HG02588 (cell line): ENCODE measurements around the gene APBA2.

Source experiments
- ATAC-seq: cut with Tn5 transposase; IDR thresholded peaks from one replicate; pipeline ENCODE4 v1.9.1; 2021; ENCODE audit warnings: mild to moderate bottlenecking, moderate library complexity; ENCODE audit not compliant: unreplicated experiment

Gene APBA2

DNA sequence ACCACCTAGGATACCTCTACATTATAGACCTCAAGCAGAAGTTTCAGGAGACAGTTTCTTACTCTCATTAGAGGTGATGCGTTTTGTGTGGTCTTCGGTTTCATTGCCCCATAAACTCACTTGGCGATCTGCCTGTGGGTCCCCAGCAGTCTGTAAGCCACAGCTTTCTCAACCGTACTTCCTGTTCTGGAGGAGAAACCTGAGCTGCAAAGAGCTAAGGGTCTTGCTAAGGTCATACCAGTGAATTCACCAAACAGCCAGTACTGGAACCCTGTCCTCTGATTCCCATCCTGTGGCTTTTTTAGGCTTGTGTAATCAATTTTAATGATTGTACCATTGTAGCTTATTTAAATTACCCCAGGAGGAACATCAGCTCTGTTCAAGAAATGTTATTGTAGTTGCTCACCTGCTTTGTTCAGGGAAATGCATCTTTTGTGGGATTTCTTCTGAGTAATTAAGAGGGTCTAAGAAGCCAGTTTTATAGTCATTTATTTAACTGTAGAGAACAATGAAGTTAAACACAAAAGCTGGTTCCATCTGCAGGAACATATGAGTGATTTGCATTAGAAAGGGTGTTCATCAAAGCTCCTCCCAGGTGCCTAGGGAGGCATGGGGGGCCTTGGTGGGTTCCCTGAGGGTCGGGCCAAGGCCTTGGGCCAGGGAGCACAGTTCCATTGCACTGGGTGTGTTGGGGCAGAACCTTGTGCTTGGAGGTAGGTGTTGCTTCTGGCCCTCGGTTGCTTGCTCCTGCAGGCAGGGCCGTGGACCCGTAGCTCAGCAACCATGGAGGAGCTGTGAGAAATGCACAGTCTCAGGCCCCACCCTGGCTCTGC, 69.6 kb downstream of the APBA2 start:
- ATAC-seq: no peak

DNA sequence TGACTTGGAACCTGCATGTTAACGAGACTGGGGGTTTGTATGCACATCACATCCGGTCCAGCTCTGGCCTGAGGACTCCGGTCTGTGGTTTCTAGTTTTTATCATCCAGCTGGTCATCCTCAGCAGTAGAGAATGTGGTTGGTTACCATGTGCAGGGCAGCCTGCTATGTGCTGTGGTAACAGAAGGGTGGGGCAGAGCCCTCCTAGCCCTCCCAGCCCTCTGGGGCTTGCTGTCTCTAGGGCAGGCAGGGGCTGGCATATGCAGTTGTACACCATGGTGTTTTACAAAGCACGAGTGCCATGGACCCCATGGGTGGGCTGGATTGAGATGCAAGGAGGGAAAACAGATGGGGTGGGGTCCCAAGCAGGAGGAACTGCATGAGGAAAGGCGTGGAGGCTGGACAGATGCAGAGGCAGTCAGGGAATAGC, 70.2 kb downstream of the APBA2 start:
- no peak for ATAC-seq

DNA sequence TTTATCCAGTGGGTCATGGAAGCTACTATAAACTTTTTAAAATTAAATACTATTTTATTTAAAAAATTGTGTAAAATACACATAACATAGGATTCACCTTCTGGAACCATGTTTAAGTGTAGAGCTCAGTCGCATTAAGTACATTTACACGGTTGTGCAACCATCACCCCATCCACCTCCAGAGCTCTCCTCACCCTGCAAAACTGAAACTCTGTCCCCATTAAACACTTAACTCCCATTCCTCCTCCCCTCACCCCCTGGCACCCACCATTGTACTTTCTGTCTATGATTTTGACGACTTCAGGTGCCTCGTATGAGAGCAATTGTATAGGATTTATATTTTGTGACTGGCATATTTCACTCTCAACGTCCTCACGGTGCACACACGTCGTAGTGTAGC, 70.7 kb downstream of the APBA2 start:
- no peak for ATAC-seq

DNA sequence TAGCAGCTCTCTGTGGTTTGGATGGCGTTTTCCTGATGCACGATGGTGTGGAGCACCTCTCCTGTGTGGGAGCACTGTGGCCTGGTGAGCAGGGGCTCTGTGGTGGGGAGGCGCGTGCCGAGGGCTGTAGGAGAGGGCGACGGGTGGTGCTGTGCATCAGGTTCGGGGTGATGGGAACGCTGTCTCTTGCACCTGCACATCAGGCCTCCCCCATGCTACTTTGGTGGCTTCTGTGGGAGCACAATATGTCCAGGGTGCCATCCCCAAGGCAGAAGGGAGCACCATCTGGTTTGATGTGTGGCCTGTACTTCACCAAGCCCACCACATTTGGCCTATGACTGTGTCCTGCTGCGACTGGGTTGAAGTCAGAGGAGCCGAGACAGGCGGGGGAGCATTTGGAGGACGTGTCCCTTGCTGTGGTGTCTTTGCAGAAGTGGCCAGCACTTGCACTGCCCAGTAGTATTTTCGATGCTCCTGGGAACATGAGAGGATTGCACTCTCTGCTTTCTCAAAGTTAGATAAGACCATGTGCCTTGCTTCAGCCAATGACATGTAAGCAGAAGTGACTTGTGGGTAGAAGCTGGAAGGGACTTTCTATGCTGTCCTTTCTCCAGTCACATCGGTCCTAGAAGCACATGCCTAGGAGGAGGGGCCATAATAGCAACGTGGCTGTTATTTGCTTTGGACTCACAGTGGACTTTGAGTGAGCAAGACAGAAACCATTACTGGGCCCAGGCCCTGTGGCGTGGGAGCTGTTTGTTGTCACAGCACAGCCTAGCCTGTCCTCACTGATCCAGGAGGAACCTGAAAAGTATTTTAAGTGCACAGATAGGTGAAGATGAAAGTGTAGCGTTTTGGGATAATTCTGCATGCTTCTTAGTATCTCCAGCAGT, 72.1 kb downstream of the APBA2 start:
- no peak for ATAC-seq

DNA sequence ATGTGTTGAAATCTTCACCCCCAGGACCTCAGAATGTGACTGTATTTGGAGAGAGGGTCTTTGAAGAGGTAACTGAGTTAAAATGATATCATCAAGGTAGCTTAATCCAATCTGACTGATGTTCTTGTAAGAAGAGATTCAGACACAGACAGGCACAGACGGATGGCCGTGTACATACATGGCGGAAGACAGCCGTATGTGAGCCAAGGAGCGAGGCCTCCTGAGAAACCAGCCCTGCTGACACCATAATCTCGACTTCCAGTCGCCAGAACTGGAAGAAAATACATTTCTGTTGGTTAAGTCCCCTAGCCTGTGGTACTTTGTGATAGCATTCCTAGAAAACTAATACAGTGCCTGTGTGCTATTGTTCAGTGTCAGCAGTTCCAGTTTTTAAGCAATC, 73.6 kb downstream of the APBA2 start:
- ATAC-seq: no peak

DNA sequence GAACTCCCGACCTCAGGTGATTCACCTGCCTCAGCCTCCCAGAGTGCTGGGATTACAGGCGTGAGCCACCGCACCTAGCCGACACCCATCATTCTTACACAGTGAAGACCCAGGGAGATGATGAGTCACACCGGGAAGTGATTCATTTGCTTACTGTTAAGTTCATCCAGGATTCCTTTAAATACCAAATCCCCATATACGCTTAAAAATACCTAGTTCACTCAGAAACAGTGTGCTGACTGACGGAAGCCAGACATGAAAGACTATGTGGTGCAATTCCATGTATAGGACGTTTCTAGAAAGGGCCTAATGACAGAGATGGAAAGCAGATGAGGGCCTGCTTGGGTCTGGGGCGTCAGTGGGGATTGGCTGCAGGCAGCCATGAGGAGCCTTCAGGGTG, 75.2 kb downstream of the APBA2 start:
- ATAC-seq: no peak

DNA sequence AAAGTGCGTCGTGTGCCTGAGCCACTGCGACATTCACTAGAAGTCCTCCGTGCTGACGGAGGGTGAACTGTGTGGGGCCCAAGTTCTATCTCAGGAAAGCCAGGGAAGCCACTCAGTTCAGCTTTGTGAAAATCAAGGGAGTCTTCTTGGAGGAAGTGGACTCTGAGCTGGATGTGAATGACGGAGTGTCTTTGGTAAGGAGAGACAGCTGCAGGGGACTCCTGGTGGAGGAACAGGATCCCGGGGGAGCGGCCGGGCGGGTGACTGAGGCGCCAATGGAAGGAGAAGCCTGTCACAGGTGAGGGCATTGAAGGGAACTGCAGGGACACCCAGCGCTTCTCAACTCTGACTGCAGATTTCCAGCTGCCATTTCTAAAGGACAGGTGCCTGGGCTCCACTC, 75.6 kb downstream of the APBA2 start:
- ATAC-seq: no peak

DNA sequence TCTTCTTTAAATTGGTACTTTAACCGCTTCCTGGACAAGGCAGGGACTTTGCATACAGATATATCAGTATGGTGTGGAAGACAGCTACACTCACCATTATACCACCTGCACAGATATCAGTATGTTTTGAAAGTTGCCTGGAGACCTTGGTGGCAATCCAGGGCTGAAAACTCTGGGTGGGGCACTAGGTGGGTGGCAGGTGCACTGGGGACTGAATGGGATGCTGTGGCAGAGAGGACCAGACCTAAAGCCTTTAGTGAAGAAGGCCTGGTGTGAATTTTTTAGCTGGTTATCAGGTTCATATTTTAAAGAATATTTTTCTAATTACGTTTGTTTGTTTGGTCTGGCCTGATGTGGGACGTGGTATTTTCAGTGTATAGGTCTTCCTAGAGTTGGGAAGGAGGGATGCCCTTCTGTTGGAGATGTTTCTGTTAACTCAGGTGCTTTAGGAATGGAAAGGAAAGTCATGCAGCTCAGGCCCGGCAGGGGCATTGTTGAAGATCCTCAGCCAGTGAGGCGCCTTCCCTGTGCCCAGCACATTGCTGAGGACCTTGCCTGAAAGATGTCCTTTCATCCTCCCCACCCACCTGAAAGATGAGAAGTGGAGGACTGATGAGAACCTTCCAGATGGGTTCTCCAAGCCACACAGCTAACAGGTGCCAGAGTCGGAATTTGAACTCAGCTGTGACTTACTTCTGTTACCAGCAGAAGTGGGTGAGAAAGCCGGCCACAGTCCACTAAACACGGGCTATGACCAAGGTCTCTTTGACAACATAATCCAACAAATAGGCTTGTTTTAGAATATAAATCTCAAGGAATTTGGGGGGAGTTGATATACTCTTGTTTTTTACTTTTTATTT, 77.3 kb downstream of the APBA2 start:
- ATAC-seq: no peak

DNA sequence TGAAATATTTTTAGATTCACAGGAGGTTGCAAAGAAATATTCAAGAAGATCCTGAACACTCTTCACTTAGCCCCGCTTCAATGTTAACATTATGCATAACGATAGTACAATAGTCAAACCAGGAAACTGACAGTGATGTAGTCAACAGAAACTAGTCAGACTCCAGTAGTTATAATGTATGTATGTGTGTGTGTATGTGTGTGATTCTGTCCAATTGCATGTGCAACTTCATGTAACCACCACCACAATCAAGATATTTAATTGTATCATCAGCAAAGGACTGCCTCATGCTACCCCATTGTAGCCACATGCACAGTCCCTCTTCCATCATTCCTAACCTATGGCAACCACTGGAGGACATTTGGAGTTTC, 77.9 kb downstream of the APBA2 start:
- ATAC-seq: no peak

DNA sequence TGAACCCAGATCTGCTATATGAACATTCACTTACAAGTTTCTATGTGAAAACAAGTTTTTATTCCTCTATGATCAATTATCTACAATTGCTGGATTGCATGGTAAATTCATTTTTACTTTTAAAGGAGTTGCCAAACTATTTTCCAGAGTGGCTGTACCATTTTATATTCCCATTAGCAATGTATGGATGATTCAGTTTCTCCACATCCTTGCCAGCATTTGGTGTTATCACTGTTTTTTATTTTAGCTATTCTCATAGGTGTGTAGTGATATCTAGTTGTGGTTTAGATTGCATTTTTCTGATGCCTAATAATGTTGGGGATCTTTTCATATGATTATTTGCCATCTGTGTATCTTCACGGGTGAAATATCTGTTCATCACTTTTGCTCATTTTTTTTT, 78.3 kb downstream of the APBA2 start:
- ATAC-seq: no peak

DNA sequence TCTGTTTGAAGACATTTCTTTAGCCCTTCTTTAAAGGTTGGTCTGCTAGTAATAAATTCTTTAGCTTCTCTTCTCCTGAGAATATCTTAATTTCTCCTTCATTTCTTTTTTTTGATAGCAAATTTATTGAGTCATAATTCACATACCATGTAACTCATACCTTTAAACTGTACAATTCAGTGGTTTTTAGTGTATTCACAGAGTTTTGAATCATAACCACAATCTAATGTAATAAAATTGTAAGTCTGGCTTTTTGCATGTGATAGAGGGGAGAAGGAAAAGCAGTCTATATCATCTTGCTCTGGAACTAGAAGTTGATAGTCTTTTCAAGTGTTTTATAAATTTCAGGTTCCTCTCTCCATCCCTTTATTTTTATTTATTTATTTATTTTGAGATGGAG, 81.3 kb downstream of the APBA2 start:
- ATAC-seq: no peak

DNA sequence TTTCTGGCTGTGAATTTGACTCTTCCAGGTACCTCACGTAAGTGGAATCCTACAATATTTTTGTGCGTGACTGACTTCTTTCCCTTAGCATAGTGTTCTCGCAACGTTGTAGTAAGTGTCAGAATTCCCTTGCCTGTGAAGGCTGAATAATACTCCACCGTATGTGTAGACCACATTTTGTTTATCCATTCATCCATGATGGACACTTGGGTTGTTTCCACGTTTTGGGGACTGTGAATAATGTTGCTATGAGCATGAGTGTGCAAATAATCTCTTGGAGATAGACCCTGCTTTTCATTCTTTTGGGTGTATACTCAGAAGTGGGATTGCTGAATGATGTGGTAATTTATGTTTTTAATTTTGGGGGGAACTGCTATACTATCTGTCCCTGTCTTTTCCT, 82.2 kb downstream of the APBA2 start:
- no peak for ATAC-seq

DNA sequence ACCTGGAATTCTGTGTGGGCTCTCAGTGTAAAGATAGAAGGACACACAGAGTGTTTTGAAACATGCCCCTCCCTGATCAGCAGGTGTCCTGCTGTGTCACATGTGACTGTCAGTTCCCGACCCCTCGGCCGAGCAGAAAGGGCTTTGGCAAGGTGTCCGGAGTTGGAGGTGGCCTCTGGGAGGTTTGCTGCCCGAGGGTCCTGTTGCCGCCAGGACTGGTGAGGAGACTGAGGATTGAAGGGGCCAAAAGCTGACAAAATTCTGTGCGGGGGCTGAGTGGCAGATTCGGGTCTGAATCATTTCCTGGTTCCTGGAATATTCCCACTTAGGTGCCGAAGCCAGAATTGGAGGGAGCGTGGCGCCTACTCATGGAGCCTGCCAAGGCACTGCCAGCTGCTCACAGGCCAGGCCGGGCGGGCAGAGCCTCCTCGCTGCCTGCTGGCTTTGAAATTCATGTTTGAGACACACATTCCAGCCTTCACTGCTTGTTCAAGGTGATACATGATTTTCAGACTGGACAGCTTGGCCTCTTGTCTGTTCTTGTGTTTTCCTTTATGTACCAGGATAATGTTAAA, 83.8 kb downstream of the APBA2 start:
- no peak for ATAC-seq

DNA sequence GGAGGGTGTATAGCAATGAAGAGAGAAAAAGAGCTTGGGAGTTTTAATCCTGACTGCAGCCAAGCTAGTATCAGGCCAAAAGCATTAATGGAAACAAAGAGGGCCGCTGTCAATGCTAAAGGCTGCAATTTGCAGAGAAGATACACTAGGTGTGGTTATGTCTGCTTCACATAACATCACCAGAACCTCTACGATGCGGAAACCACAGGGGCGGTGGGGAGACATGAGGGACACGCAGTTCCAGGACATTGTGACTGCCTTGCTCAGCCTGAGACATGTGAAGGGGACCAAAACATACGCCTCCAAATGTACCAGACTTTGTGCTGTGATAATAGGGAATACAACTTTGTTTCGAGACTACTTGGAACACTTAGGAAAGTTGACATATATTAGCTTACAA, 88.4 kb downstream of the APBA2 start:
- no peak for ATAC-seq

DNA sequence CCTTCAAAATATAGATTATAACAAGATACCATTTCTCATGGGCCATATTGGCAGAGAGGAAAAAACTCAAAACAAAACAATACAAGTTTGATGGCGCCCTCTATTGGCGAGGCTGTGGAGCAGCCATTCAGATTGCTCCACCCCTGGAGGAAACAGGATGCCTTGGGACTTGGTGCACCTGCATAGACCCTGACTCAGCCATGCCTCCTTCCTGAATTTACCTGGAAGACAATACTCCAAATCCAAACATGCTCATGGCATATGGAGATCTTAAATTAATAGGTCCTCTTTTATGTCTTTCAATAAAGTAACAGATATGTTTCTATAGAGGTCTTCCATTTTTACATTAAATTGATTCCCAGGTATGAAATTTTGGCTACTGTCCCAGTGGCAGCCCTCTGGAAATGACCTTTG, 90.0 kb downstream of the APBA2 start:
- ATAC-seq: no peak

DNA sequence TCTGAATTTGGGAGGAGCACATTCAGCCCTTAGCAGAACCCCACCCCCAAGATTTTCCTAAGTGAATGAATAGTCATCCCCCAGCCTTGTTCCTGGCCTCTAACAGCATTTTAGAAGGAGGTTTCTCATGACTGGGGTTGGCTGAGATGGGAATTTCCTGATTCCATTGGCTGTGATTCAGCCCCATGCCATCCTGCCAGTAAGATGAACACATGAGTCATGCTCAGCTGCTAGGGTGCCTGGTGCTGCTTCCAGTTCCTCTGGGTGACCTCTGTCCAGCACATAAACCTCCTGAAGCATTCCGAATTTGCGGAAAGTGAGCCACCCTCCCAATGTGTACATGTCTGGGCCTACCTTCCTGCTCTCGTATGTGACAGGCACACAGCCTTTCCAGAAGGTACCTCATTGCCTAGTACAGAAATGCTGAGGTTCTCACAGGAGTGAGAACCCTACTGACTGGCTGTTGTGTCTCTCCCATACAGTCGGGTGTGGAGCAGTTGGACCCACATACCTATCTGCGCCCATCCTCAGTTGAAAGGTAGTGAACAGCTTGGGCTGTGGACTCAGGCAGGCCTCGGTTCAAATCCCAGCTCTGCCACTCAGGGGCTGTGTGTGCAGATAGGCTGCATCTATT, 91.7 kb downstream of the APBA2 start:
- no peak for ATAC-seq

DNA sequence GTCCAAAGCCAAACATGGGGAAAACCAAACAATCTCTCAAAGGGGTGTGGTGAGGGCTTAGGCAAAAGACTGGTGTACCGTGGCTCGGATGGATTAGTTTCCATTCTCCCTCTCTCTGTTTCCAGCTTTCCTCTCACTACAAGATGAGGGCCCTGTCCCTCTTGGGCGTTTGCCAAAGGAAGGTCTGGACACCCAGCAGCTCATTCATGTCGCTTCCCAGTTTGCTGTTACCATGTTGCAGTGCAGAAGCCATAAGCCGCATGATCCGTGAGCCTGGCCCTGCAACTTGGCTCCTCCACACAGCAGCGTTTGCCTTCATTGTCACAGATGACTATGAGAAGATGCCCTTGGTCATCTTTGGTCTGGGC, 92.2 kb downstream of the APBA2 start:
- no peak for ATAC-seq

DNA sequence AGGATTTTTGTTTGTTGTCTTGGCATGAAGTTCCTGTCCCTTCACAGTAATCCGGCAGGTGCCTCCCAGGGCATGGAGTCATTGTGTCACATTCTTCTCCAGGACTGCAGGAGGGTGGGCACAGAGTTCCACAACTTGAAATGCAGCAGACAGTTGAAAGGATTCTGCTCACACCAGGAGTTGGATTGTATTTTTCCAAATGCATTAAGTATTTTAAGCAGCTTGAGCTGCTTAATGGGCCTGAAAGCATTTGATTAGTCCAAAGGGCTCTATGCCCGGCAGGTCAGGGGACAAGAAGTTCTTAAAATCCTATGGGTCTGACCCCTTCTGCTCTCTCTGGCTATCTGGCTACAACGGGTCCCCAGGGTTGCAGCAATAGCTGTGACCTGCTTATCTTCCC, 92.9 kb downstream of the APBA2 start:
- no peak for ATAC-seq

DNA sequence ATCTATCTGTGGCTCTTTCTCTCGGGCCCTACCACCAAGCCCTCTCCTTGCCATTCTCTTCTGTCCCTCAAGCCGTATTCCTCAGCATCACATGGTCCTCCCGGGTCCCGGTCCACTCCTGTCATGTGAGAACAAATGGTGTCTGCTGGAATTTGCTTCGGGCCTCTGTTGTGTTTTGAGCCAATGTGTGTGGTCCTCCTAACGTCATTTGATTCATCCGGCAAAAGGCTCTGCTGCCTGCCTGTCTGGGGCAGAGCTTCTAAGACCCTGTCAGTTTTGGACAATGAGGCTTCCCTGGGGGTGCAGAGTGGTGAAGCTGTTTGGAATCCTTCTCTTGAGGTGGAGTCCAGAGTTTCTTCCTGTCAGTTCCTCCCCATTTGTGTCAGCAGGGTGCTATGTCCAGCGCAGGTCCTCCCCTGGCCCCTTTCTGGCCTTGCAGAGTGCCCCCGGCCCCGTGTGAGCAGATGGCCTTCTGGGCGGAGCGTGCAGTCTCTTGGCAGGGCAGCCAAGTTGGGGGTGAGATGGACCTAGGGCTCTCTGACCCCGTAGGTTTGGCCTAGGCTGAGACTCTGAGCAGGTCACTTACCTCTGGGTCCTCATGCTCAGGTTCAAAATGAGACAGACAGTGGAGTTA, 93.6 kb downstream of the APBA2 start:
- ATAC-seq: no peak
